HG03135 (cell line): ENCODE measurements around the gene NHS.

ENCODE experiments used
- ATAC-seq: cut with Tn5 transposase; IDR thresholded peaks from one replicate; pipeline ENCODE4 v1.9.1; 2021; ENCODE audit warnings: mild to moderate bottlenecking, moderate library complexity; ENCODE audit not compliant: unreplicated experiment

The NHS gene

DNA sequence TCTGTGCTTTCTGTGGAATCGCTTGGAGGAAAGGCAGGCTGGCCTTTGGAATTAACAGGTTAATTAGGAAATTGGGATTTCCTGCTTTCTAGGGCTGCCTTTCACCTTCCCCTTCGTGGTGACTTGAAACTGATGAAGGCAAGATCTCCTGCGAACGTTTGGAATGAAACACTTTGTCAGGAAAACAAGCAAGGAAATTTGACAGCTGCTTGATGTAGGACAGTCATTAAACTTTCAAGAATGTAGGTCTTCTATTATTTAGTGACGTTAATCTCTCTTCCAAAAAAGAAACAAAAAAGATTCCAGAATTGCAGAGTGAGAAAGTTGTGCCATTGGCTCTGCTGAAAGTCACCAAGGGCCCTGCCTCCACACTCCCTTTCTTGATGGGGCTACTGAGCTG is 206.6 kb downstream of the NHS start:
- no peak for ATAC-seq

- ATAC-seq, result no peak
These were observed 209.3 kb downstream of the NHS start for GRCh38 chrX:17584248-17584681.

DNA sequence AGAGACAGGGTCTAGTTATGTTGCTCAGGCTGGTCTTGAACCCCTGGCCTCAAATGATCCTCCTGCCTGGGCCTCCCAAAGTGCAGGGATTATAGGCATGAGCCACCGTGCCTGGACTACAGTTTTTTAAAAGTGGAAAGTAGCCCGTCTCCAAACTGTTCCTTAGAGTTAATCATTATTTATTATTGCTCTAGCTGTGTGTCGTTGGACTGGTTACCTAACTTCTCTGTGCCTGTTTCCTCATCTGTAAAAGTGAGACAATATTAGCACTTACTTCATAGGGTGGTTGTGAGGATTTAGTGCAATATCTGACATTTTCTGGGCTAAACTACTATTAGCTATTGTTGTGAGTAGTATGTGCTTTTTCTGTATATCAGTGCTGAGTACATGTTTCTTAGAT is 210.0 kb downstream of the NHS start:
- no peak for ATAC-seq

GRCh38 chrX:17587366-17587765 is 212.4 kb downstream of the NHS start:
- ATAC-seq, result no peak

GRCh38 chrX:17588303-17588702 is 213.3 kb downstream of the NHS start:
- no peak for ATAC-seq

DNA sequence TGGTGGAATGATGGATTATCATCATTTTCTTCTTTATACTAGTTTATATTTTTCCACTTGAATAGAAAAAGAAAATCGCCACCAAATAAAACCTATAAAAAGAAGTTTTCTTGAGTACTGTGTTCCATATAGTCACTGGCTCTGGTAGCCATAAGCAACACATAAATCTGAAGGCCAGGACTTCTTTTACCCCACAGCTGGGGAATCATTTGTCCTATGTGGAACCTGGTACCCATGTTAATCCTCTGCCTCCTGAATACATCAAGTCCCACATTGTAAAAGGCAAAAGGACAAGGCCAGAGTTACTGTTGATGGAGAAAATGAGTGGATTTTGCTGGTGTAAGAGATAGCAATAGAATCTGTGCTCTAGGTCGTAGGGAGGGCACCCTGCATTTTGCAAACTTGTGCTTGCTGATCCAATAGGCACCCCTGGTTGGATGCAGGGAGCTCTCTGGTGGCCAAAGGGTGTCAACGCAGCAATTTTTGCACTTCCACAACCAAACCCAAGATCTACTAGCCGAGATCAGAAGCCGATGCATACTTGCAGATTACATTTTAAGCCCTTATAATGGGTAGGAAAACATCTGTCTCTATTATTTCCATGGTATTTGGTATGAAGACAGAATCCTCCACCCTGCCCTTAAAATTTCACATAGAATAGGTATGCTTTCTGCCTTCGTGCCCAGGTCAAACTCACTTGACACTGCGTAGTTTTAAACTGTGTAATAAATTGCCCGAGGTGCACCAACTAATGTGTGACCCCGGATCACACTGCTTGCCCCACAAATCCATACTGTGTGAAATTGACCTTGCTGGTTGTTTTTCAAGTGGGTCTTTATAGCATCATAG is 216.1 kb downstream of the NHS start:
- ATAC-seq, result peak; percentile 46

GRCh38 chrX:17591741-17592110 is 216.7 kb downstream of the NHS start:
- ATAC-seq, result no peak

- ATAC-seq, result no peak
These were observed 217.1 kb downstream of the NHS start for GRCh38 chrX:17592117-17592516.

GRCh38 chrX:17594693-17595092 is 219.7 kb downstream of the NHS start:
- ATAC-seq, result no peak

DNA sequence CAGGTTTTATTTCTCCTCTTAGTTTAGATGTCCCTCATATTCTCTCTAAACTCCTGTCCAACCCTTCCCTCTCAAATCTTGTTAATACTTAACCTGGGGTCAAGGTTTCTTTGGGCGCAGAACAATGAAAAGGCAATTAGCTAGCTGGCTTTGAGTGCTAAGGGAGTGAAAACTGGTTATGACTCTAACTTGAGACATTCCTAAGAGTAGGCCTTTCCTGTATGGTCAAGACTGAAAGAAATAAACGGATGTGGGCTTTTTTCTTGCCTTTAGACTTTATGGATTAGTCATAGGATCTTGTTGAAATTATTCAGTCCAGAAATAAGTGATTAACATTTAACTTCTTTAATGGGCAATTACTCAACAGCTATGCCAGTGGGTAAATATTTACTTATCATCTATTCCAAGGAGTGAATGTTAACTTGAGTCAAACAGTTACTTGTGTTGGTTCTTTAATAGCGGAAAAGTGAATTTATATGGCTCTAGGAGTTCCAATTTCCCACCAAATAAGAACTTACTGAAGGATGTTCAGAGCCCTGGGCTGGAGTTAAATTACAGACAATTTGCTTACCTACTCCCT is 220.5 kb downstream of the NHS start:
- ATAC-seq, result peak; percentile 60

DNA sequence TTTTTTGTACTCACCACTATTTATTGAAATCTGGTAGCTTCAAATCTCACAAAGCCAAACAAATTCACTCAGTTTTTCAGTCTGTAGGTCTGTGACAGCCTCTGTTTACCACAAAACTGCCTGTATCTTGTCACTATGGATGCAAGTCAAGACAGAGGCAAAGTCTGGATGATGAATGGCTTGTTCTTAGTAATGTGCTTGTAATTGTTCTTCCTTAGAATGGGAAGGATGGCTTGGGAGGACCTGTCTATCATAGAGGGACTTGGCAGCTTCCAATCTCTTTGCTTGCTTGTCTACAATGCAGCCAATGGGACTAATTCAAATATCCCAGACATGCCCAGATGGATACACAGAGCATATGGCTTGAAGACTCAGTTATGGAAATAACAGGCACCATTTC is 221.1 kb downstream of the NHS start:
- ATAC-seq, result no peak

- ATAC-seq, result no peak
These were observed 221.7 kb downstream of the NHS start for GRCh38 chrX:17596546-17597205.

GRCh38 chrX:17597327-17597726 is 222.3 kb downstream of the NHS start:
- ATAC-seq, result no peak

DNA sequence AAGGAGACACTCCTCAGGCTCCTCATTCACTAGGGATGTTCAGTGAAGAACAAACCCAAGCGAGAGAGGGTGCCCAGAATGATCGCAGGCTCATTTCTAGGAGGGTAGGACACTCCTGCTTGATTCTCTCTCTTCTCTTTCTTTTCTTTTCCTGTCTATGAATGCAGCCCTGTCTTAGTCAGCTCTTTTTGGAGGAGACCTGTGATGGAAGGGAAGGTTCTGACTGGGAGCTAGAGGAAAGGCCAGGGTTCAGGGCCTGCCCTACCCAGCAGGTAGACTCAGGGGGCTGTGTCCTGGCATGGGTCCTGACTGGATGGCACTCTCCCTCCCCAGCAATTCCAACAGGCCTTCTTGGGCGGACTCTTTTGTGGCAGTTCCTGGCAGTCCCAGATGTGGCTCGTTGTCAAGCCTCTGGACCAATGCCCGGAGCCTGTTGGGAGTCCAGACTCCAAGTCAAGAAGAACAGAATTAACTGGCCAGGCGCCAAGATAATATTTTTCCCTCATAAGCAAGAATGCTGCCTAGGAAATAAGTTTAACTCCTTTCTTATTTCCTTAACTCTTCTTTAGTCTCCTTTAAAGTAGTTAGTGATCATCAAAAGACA is 222.9 kb downstream of the NHS start:
- no peak for ATAC-seq

DNA sequence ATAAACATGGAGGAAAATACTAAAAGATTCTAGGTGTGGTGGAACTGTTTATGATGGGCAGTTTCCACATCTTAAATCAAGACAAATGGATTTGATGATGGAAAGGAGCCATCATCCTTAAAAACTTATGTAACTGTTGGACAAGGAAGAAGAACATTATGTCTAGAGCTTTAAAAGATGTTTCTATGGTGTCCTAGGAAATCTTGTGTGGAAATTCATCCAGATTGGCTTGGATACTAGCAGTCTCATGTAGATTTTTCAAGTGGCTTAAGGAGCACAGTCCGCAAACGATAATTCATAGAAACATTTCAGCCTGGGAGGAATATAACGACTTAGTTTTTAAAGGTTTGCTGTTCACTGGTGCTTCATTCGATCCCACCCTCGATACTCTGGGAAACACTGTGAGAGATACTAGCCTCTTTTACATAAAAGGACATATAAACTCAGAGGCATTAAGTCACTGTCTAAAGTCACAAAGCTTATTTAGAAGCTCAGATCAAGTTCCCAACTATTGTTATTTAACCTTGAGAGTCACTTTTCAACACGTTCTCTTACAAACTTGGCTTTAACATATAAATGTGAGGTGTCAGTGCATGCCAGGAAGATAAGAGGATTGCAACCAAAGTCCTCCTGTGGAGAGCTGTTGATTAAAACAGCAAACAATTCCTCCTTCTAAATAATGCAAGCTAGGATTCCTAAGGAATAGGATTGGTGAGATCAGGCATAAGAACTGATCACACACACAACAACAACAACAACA is 226.6 kb downstream of the NHS start:
- ATAC-seq, result no peak

DNA sequence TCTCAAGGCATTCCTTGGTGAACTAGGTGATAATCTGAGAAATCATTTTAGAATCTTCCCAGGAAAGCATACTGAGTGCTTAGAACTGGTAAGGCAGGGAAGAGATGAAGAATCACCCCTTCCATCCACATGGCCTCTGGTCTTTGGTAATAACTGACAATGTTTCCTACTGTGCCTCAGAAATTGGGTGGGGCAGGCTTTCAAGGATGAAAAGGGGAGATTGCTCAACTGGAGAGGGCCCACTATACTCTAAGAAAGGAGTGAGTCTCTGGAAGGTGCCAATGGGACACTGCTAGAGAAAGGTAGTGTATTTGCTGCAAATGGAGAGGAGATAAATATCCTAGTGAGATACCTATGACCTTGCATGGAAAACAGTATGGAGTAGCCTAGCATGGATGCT is 227.2 kb downstream of the NHS start:
- ATAC-seq, result no peak

DNA sequence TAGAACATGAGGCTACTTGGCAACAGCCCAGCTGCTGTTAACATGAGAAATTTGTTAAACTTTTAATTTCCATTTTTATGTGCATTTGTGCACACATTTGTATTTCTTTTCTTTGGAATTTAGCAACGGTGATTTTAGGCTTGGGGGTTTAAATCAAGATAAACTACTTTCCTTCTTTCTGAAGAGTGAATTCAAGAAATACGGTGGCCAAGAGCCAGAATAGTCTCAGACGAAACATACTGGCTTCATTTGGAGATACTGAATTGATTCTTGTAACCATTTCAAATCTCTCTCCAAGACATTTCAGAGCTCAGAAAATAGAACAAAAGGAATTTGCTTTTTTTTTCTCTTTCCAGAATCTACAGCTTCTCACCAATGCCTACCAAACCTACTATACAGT is 228.2 kb downstream of the NHS start:
- no peak for ATAC-seq

- no peak for ATAC-seq
These were observed 230.7 kb downstream of the NHS start for GRCh38 chrX:17605676-17606075.

- ATAC-seq, result no peak
These were observed 231.2 kb downstream of the NHS start for GRCh38 chrX:17606231-17606630.

DNA sequence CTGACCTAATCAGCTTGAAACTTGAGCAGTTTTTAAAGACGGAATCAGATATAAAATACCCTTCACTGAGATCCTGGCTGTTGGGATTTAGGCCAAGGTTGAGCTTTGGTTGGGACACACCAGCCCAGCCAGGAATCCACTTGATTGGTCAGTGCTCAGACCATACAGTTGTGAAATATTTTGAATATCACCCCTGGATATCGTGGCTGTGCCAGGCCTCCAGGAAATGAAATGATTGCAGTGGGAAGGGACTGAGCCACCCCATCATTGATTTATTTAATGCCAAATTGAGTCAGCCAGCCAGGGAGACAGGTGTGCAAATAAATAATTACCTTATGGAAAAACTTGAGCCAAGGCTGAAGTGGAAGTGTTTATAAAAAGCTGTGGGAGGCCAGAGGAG is 233.9 kb downstream of the NHS start:
- no peak for ATAC-seq

DNA sequence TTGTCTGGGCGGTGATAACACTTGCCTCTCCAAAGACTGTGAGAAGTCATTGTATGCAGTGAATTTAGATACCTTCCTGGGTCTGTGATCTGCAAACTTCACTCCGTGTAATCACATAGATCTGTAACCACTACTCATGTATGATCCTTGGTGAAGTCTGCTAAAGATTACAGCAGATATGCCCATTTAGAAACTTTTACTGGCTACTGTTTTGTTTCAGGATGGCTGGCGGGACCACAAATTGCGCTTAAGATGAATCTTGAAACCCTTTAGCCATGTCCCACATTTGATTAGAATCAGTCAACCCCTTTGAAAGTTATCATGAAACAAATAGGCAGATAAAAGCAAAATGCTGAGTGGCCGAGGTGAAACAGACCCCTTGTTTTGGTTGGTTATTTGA is 235.8 kb downstream of the NHS start:
- ATAC-seq, result no peak
